ENCODE data around the gene SEC14L6. TPM values are rescaled to one million over a fixed set of nuclear protein-coding genes. Genes with fewer than 3 reads are reported as not detected.
A peak's percentile ranks its signal among the peaks of the same experiment; 100 is the strongest.

Gene SEC14L6
- total RNA-seq, 1 experiment from 2014 or later = not detected

DNA sequence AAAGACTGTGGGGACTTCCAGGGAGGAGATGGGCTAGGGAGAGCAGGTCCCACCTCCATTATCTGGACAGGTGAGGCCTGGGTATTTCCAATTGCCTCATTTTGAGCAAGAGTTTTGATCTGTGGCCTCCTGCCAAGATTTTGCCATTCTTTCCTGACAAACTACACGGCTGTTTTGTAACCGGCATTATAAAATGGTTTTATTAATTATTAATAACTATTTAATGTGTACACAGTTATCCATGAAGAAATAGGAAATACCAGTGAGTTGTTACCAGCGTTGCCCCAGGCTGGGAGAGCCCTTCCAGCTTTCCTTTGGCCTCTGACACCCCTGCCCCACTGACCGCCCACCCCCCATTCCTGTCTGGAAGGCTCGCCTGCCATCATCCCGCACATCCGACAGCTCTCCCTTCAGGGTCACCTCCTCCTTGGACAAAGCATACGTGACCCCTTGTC is 59.9 kb downstream of the SEC14L6 start:
- BruUV-seq (replicated peaks) = no TSS peak
- no peak overlapping the region for H3K4me3 ChIP-seq (ENCODE audit: low read depth in 2 of 2, low read length in 2 of 2)
- ChIA-PET POLR2A (no interaction called here), CTCF (interaction anchor here (0.6 kb wide), 1 partner anchor 11 kb away, joined by 8 read pairs; no protein-coding TSS in a partner anchor)
- no peaks in the 10 kb centered on the region for H3K9me3 ChIP-seq (ENCODE audit: control insufficient read depth, insufficient read depth, low read depth, low read length)
- DNase-seq (ENCODE audit: low read depth, low spot score) = no peak
- no peaks in the 10 kb centered on the region for H3K27me3 ChIP-seq (ENCODE audit: control insufficient read depth, insufficient read depth, low read length)
- intact Hi-C loops (cut with micrococcal nuclease; ENCODE audit: unreplicated experiment) (loop anchor here (5.0 kb wide), 1 partner anchor 39 kb away; no protein-coding TSS in a partner anchor), in situ Hi-C loops (cut with HindIII; ENCODE audit: low pct_unique_long_range_greater_than_20kb, low sequenced_read_pairs) (no loop called here)
- no peak for ATAC-seq
- no peak overlapping the region for H3K27ac ChIP-seq (ENCODE audit: low read length)
- H3K36me3 ChIP-seq (ENCODE audit: control insufficient read depth, insufficient read depth, low read length) = no peaks in the 10 kb centered on the region
- no peak for TF ChIP-seq TCF7L2 (IDR thresholded peaks at IDR 0.05; ENCODE audit: low read depth, low read length)
- no peaks in the 10 kb centered on the region for H3K4me1 ChIP-seq (ENCODE audit: control insufficient read depth, insufficient read depth, low read length)

- Histone ChIP-seq H3K4me1 (ENCODE audit: control insufficient read depth, insufficient read depth, low read length) (no peaks in the 10 kb centered on the region), H3K27ac (ENCODE audit: low read length) (no peak overlapping the region), H3K4me3 (ENCODE audit: low read depth in 2 of 2, low read length in 2 of 2) (no peak overlapping the region), H3K36me3 (ENCODE audit: control insufficient read depth, insufficient read depth, low read length) (no peaks in the 10 kb centered on the region), H3K27me3 (ENCODE audit: control insufficient read depth, insufficient read depth, low read length) (no peaks in the 10 kb centered on the region), H3K9me3 (ENCODE audit: control insufficient read depth, insufficient read depth, low read depth, low read length) (no peaks in the 10 kb centered on the region)
- in situ Hi-C loops (cut with HindIII; ENCODE audit: low pct_unique_long_range_greater_than_20kb, low sequenced_read_pairs) (no loop called here), intact Hi-C loops (cut with micrococcal nuclease; ENCODE audit: unreplicated experiment) (loop anchor here (5.0 kb wide), 1 partner anchor 39 kb away; no protein-coding TSS in a partner anchor)
- CTCF ChIA-PET = interaction anchor here (0.6 to 0.9 kb wide), 3 partner anchors 11 to 41 kb away, joined by 5 to 8 read pairs (median 5); no protein-coding TSS in a partner anchor
- BruUV-seq (replicated peaks) = no TSS peak
- TF ChIP-seq SIN3A (IDR thresholded peaks at IDR 0.05; ENCODE audit: borderline replicate concordance, insufficient read depth, low read depth, low read length) (no peak), TCF7L2 (IDR thresholded peaks at IDR 0.05; ENCODE audit: low read depth, low read length) (no peak), POLR2AphosphoS5 (IDR thresholded peaks at IDR 0.05; ENCODE audit: low read depth, low read length) (no peak)
- TF ChIP-seq, protein P1, sequence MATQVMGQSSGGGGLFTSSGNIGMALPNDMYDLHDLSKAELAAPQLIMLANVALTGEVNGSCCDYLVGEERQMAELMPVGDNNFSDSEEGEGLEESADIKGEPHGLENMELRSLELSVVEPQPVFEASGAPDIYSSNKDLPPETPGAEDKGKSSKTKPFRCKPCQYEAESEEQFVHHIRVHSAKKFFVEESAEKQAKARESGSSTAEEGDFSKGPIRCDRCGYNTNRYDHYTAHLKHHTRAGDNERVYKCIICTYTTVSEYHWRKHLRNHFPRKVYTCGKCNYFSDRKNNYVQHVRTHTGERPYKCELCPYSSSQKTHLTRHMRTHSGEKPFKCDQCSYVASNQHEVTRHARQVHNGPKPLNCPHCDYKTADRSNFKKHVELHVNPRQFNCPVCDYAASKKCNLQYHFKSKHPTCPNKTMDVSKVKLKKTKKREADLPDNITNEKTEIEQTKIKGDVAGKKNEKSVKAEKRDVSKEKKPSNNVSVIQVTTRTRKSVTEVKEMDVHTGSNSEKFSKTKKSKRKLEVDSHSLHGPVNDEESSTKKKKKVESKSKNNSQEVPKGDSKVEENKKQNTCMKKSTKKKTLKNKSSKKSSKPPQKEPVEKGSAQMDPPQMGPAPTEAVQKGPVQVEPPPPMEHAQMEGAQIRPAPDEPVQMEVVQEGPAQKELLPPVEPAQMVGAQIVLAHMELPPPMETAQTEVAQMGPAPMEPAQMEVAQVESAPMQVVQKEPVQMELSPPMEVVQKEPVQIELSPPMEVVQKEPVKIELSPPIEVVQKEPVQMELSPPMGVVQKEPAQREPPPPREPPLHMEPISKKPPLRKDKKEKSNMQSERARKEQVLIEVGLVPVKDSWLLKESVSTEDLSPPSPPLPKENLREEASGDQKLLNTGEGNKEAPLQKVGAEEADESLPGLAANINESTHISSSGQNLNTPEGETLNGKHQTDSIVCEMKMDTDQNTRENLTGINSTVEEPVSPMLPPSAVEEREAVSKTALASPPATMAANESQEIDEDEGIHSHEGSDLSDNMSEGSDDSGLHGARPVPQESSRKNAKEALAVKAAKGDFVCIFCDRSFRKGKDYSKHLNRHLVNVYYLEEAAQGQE (IDR thresholded peaks at IDR 0.05; ENCODE audit: insufficient read depth in 1 of 2, low read depth in 2 of 2, low read length in 1 of 2) = no peak
- POLR2A ChIA-PET = no interaction called here
- no peak for DNase-seq (ENCODE audit: low read depth, low spot score)
- ATAC-seq = no peak
These were observed 60.4 kb downstream of the SEC14L6 start for GRCh38 chr22:30486118-30486517.

DNA sequence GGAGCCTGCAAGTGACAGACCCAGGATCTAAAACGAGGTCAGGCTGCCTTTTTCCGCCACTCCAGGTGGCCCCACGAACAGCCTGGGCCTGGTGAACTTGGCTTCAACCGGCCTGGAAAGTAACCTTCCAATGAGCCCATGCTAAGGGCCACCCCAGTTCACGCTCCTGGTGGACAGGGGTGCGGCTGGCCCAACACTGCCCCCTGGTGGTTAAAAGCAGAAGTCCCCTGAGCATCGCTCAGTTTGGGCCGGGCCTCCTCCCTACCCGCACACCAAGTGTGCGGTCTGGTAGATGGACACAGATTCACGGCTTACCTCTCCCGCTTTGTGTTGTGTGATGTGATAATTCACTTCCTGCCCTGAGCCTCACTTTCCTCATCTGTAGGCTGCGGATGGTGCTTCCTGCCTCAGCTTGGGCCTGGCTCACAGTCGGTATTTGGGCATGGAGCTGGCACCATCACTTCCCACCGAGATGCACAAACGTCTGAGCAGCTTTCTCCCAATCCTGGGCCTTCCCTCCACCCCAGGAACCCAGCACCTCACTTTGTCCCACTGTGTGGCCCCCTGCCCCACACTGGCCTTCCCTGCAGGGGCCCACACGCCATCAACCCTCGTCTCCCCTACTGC is 61.1 kb downstream of the SEC14L6 start:
- TF ChIP-seq, protein P2, sequence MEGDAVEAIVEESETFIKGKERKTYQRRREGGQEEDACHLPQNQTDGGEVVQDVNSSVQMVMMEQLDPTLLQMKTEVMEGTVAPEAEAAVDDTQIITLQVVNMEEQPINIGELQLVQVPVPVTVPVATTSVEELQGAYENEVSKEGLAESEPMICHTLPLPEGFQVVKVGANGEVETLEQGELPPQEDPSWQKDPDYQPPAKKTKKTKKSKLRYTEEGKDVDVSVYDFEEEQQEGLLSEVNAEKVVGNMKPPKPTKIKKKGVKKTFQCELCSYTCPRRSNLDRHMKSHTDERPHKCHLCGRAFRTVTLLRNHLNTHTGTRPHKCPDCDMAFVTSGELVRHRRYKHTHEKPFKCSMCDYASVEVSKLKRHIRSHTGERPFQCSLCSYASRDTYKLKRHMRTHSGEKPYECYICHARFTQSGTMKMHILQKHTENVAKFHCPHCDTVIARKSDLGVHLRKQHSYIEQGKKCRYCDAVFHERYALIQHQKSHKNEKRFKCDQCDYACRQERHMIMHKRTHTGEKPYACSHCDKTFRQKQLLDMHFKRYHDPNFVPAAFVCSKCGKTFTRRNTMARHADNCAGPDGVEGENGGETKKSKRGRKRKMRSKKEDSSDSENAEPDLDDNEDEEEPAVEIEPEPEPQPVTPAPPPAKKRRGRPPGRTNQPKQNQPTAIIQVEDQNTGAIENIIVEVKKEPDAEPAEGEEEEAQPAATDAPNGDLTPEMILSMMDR (IDR thresholded peaks at IDR 0.05) = peak; percentile 93
- no peak for TF ChIP-seq SIN3A (IDR thresholded peaks at IDR 0.05; ENCODE audit: borderline replicate concordance, insufficient read depth, low read depth, low read length)
- no peak for TF ChIP-seq TCF7L2 (IDR thresholded peaks at IDR 0.05; ENCODE audit: low read depth, low read length)
- no peak for TF ChIP-seq POLR2AphosphoS5 (IDR thresholded peaks at IDR 0.05; ENCODE audit: low read depth, low read length)
- TF ChIP-seq, protein P1 (IDR thresholded peaks at IDR 0.05; ENCODE audit: insufficient read depth in 1 of 2, low read depth in 2 of 2, low read length in 1 of 2) = no peak
- H3K27me3 ChIP-seq (ENCODE audit: control insufficient read depth, insufficient read depth, low read length) = no peaks in the 10 kb centered on the region
- H3K4me3 ChIP-seq (ENCODE audit: low read depth in 2 of 2, low read length in 2 of 2) = no peak overlapping the region
- no peak overlapping the region for H3K27ac ChIP-seq (ENCODE audit: low read length)
- no peaks in the 10 kb centered on the region for H3K4me1 ChIP-seq (ENCODE audit: control insufficient read depth, insufficient read depth, low read length)
- POLR2A ChIA-PET = no interaction called here
- H3K36me3 ChIP-seq (ENCODE audit: control insufficient read depth, insufficient read depth, low read length) = no peaks in the 10 kb centered on the region
- no peaks in the 10 kb centered on the region for H3K9me3 ChIP-seq (ENCODE audit: control insufficient read depth, insufficient read depth, low read depth, low read length)
- ATAC-seq (peak; percentile 96), DNase-seq (ENCODE audit: low read depth, low spot score) (peak; percentile 25)
- CTCF ChIA-PET = interaction anchor here (0.6 to 0.9 kb wide), 6 partner anchors 10 to 1459 kb away, joined by 3 to 10 read pairs (median 4); no protein-coding TSS in a partner anchor
- in situ Hi-C loops (cut with HindIII; ENCODE audit: low pct_unique_long_range_greater_than_20kb, low sequenced_read_pairs) = no loop called here
- intact Hi-C loops (cut with micrococcal nuclease; ENCODE audit: unreplicated experiment) = loop anchor here (5.0 kb wide), 1 partner anchor 38 kb away; no protein-coding TSS in a partner anchor
- BruUV-seq (replicated peaks) = no TSS peak

All from Panc1 (cell line).